GM13976 (cell line): Measurements from ENCODE around the gene FAM168B.

Experiments used
- DNase-seq: peaks from one replicate; pipeline ENCODE4 v3.0.0; 2012; ENCODE audit warnings: low spot score
- in situ Hi-C: fragments of 300-500 bp; cut with MboI; formaldehyde crosslinking; loops from one replicate; pipeline ENCODE4 v1.12.0; 2022; ENCODE audit warnings: low sequenced_read_pairs, mixed read lengths, inconsistent platforms; ENCODE audit not compliant: unreplicated experiment
- TF ChIP-seq, protein P1 (sequence below): IDR thresholded peaks from 2 replicates; pipeline ENCODE4 v1.5.1; 2012; ENCODE audit warnings: borderline replicate concordance, mild to moderate bottlenecking; ENCODE audit not compliant: insufficient read depth; ENCODE audit errors: extremely low read depth, missing control alignments, control extremely low read depth

FAM168B gene

GRCh38 chr2:131067465-131068125, 25.7 kb downstream of the FAM168B start:
- TF ChIP-seq, protein P1, sequence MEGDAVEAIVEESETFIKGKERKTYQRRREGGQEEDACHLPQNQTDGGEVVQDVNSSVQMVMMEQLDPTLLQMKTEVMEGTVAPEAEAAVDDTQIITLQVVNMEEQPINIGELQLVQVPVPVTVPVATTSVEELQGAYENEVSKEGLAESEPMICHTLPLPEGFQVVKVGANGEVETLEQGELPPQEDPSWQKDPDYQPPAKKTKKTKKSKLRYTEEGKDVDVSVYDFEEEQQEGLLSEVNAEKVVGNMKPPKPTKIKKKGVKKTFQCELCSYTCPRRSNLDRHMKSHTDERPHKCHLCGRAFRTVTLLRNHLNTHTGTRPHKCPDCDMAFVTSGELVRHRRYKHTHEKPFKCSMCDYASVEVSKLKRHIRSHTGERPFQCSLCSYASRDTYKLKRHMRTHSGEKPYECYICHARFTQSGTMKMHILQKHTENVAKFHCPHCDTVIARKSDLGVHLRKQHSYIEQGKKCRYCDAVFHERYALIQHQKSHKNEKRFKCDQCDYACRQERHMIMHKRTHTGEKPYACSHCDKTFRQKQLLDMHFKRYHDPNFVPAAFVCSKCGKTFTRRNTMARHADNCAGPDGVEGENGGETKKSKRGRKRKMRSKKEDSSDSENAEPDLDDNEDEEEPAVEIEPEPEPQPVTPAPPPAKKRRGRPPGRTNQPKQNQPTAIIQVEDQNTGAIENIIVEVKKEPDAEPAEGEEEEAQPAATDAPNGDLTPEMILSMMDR = no peak
- in situ Hi-C loops = no loop called here
- DNase-seq = no peak

DNA sequence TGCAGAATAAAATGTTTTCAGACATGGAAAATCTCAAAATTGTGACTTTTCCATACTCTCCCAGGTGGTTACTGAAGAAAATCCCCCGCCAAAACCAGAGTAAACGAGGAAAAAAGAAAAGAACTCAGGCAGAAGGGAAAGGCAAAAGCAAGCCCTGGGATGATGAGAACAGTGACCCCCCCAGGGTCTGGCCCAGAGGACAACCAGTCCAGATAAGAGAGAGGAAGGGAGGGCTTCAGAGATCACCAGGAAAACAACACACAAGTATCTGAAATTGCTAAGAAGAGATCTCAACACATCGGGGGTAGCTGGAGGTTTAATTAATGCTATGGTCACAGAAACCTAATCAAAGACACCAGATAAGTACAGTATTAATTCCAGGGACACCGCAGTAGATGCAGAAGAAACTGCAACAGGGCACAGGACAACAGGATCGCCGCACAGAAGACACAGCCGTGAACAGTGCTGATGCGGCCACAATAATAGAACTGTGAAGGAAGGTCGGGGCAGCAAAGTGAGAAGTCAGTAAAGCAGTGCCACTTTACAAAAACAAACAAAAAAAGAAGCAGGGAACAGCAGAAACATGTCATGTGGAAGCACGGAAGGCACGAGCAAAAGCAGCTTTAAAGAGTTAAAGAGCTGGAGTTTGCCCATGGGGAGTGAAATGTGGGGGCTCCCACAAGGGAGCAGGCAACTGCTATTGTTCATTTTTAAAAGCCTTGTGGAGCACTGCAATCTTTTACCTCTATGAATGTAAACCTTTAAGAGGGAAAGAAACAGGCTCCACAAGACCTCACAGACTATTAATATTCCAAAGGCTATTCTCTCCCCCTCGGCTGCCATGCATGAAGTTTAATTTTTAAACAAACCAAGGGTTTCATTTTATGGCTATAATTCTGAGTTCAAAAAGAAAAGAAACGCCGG, 28.4 kb downstream of the FAM168B start:
- no peak for DNase-seq
- in situ Hi-C loops = no loop called here
- TF ChIP-seq, protein P1 = no peak

DNA sequence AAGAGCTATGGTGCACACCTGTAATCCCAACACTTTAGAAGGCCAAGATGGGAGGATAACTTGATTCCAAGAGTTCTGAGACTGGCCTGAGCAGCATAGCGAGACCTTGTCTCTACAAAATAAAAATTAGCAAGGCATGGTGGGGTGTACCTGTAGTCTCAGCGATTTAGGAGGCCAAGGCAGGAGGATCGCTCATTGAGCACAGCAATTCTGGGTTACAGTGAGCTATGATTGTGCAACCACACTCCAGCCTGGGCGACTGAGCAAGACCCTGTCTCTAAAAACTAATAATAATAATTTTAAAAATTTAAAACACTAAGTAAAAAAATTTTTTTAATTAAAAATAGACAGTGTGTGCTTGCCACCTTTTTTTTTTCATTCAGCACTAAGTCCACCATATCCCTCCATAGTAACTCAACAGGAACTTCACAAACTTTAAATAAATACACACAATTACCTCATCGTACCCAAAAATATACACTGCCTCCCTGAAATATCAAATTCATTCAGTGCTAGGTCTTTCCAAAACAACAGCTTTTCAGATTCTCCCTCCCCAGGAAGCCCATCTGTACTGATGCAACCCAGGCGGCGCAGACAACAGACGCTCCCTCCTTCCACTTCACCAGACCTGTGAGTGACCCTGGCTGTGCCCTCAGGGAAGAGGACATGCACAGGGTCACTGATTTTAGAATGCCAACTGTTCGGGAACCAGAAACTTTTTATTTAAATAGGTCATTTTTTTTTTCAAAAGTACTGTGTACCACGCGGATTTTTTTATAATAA, 29.6 kb downstream of the FAM168B start:
- in situ Hi-C loops = no loop called here
- no peak for DNase-seq
- TF ChIP-seq, protein P1 = no peak

GRCh38 chr2:131058920-131059319, 34.3 kb downstream of the FAM168B start:
- in situ Hi-C loops = no loop called here
- TF ChIP-seq, protein P1 = no peak
- no peak for DNase-seq

DNA sequence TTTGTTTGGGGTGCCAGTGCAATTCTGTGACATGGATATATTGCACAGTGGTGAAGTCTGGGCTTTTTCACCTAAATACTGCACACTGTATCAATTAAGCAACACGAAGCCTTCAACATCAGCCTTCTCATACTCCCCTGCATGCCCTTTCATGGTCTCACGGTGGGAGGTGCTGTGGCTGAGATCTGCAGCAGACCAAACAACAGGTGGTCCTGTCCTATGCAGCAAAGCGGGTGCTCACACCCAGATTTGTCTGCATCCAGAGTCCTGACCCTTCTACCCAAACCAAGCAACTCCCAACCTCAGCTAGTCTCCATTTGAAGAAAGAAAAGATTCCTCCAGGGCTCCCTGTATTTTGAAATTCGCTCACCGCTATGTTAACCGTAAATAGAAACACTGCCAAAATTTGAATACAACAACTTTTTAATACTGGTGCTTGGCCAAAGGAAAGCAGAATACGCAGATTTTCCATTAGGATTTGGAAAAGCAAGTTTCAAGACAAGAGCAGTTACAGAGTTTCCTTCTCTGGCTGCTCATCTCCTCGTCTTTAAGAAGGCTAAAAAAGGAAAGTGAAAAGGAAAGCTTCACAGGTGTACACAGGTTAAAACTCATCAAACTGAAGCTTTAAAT, 34.9 kb downstream of the FAM168B start:
- TF ChIP-seq, protein P1 = no peak
- in situ Hi-C loops = no loop called here
- no peak for DNase-seq

GRCh38 chr2:131056932-131057287, 36.4 kb downstream of the FAM168B start:
- DNase-seq = no peak
- in situ Hi-C loops = no loop called here
- TF ChIP-seq, protein P1 = no peak
